Fibroblast of lung (primary cell): Measurements from ENCODE around the gene CNTNAP5. TPM values are rescaled to one million over a fixed set of nuclear protein-coding genes. Genes with fewer than 3 reads are reported as not detected.

Source experiments
- DNase-seq, 2 donors: peaks; one replicate each; pipeline versions ENCODE4 v3.0.0 to v3.0.0-alpha.2; 2010; ENCODE audit warnings: low read depth in 2 of 2
- H2AFZ ChIP-seq: 2 replicates; pipeline ENCODE4 v1.5.1; 2012; ENCODE audit warnings: low read length, control low read depth, inconsistent platforms
- H3K27ac ChIP-seq: 2 replicates; pipeline ENCODE4 v1.5.1; 2011; ENCODE audit warnings: low read length, control low read depth; ENCODE audit not compliant: insufficient read depth
- H3K27me3 ChIP-seq: 2 replicates; pipeline ENCODE4 v1.5.1; 2011; ENCODE audit warnings: mild to moderate bottlenecking, low read length; ENCODE audit not compliant: control insufficient read depth, insufficient read depth
- H3K36me3 ChIP-seq: 2 replicates; pipeline ENCODE4 v1.5.1; 2011; ENCODE audit warnings: low read length; ENCODE audit not compliant: control insufficient read depth, insufficient read depth
- H3K4me1 ChIP-seq: 2 replicates; pipeline ENCODE4 v1.5.1; 2011; ENCODE audit warnings: low read length; ENCODE audit not compliant: control insufficient read depth, insufficient read depth; ENCODE audit errors: extremely low read depth
- H3K4me2 ChIP-seq: 2 replicates; pipeline ENCODE4 v1.5.1; 2011; ENCODE audit warnings: low read length, control low read depth; ENCODE audit not compliant: insufficient read depth; ENCODE audit errors: extremely low read depth
- H3K4me3 ChIP-seq, 4 experiments: fragments of 200-600 bp in 1 of 4; sonication (generic) in 1 of 4; replicated peaks in 1 of 4; 2 replicates each; pipeline ENCODE4 v1.5.1; 2011 to 2016; ENCODE audit warnings: low read length in 4 of 4, low read depth in 3 of 4, mild to moderate bottlenecking in 3 of 4, control low read depth in 2 of 4, inconsistent platforms in 1 of 4, mixed read lengths in 1 of 4; ENCODE audit not compliant: insufficient read depth in 1 of 4; ENCODE audit errors: control extremely low read depth in 1 of 4
- H3K79me2 ChIP-seq: 2 replicates; pipeline ENCODE4 v1.5.1; 2012; ENCODE audit warnings: mild to moderate bottlenecking, low read length, inconsistent platforms; ENCODE audit not compliant: control insufficient read depth, insufficient read depth
- H3K9ac ChIP-seq: 2 replicates; pipeline ENCODE4 v1.5.1; 2011; ENCODE audit warnings: mild to moderate bottlenecking, low read length, control low read depth; ENCODE audit not compliant: insufficient read depth
- H3K9me3 ChIP-seq: 2 replicates; pipeline ENCODE4 v1.5.1; 2012; ENCODE audit warnings: low read depth, low read length; ENCODE audit not compliant: control insufficient read depth, insufficient read depth
- H4K20me1 ChIP-seq: 2 replicates; pipeline ENCODE4 v1.5.1; 2011; ENCODE audit warnings: low read length; ENCODE audit not compliant: control insufficient read depth, insufficient read depth; ENCODE audit errors: extremely low read depth
- CTCF ChIP-seq, 2 donors: IDR thresholded peaks in 1 of 2; conservative IDR thresholded peaks in 1 of 2; 1 replicate in 1 of 2; 2 replicates in 1 of 2; pipeline ENCODE4 v1.5.1; 2011 to 2012; ENCODE audit warnings: low read length in 2 of 2, control low read depth in 1 of 2, inconsistent platforms in 1 of 2, low read depth in 1 of 2, mild to moderate bottlenecking in 1 of 2
- EZH2 ChIP-seq: IDR thresholded peaks from 2 replicates; pipeline ENCODE4 v1.5.1; 2012; ENCODE audit warnings: low read length, control low read depth, mild to moderate bottlenecking; ENCODE audit errors: missing control alignments
- polyA plus RNA-seq, 2 donors: library from polyadenylated mRNA; depleted of rRNA in 1 of 2; stranded (reverse) in 1 of 2; unstranded in 1 of 2; fragments of >200 nt; gene quantifications; 2 replicates each; pipeline ENCODE4 v1.2.1, GENCODE V29; 2011 to 2012; ENCODE audit warnings: missing spikeins in 1 of 2
- total RNA-seq: library from RNA; depleted of rRNA; stranded (reverse); fragments of >200 nt; gene quantifications from 2 replicates; pipeline ENCODE4 v1.2.1, GENCODE V29; 2014

CNTNAP5 gene
- total and polyA plus RNA-seq, 2 donors (not counting 1 experiment from before 2014, with no cell fraction given), result not detected

- no peak overlapping the region for H2AFZ ChIP-seq
- no peaks in the 10 kb centered on the region for H3K27me3 ChIP-seq
- no peaks in the 10 kb centered on the region for H4K20me1 ChIP-seq
- H3K79me2 ChIP-seq, result no peaks in the 10 kb centered on the region
- no peak overlapping the region for H3K4me2 ChIP-seq
- H3K36me3 ChIP-seq, result no peaks in the 10 kb centered on the region
- TF ChIP-seq EZH2, result no peak
- no peak for TF ChIP-seq CTCF (conservative IDR thresholded peaks at IDR 0.05 in 1 of 2, IDR thresholded peaks at IDR 0.05 in 1 of 2; ENCODE audit: low read depth in 1 of 2, low read length in 2 of 2)
- DNase-seq, result no peak
- no peaks in the 10 kb centered on the region for H3K4me1 ChIP-seq
- H3K9ac ChIP-seq, result no peak overlapping the region
- no peak overlapping the region for H3K27ac ChIP-seq
- H3K9me3 ChIP-seq, result no peaks in the 10 kb centered on the region
- no peak overlapping the region for H3K4me3 ChIP-seq
Observed at GRCh38 chr2:124879640-124880039, 854.6 kb downstream of the CNTNAP5 start.

- no peak for TF ChIP-seq EZH2
- TF ChIP-seq CTCF (conservative IDR thresholded peaks at IDR 0.05 in 1 of 2, IDR thresholded peaks at IDR 0.05 in 1 of 2; ENCODE audit: low read depth in 1 of 2, low read length in 2 of 2), result no peak
- Histone ChIP-seq H3K4me3 (no peak overlapping the region), H3K27me3 (no peaks in the 10 kb centered on the region), H3K4me1 (no peaks in the 10 kb centered on the region), H3K9ac (no peak overlapping the region), H3K27ac (no peak overlapping the region), H3K4me2 (no peak overlapping the region), H4K20me1 (no peaks in the 10 kb centered on the region), H3K79me2 (no peaks in the 10 kb centered on the region), H3K9me3 (no peaks in the 10 kb centered on the region), H3K36me3 (no peaks in the 10 kb centered on the region), H2AFZ (no peak overlapping the region)
- no peak for DNase-seq
Observed at GRCh38 chr2:124880995-124881394, 855.9 kb downstream of the CNTNAP5 start.

- H3K4me1 ChIP-seq, result no peaks in the 10 kb centered on the region
- H3K79me2 ChIP-seq, result no peaks in the 10 kb centered on the region
- H3K27me3 ChIP-seq, result no peaks in the 10 kb centered on the region
- H3K4me3 ChIP-seq, result no peak overlapping the region
- H3K9ac ChIP-seq, result no peak overlapping the region
- H3K9me3 ChIP-seq, result no peaks in the 10 kb centered on the region
- H3K36me3 ChIP-seq, result no peaks in the 10 kb centered on the region
- TF ChIP-seq CTCF (conservative IDR thresholded peaks at IDR 0.05 in 1 of 2, IDR thresholded peaks at IDR 0.05 in 1 of 2; ENCODE audit: low read depth in 1 of 2, low read length in 2 of 2) (no peak), EZH2 (no peak)
- no peak overlapping the region for H2AFZ ChIP-seq
- no peak overlapping the region for H3K4me2 ChIP-seq
- DNase-seq, result no peak
- H4K20me1 ChIP-seq, result no peaks in the 10 kb centered on the region
- H3K27ac ChIP-seq, result no peak overlapping the region
Observed at GRCh38 chr2:124882423-124882822, 857.3 kb downstream of the CNTNAP5 start.
